ENCODE measurements around the gene TPCN1. TPM values are rescaled to one million over a fixed set of nuclear protein-coding genes. Genes with fewer than 3 reads are reported as not detected.

TPCN1 gene
- total and polyA plus RNA-seq, 2 experiments from 2014 or later = 14.4 to 16.2 TPM

- TF ChIP-seq, protein P1, sequence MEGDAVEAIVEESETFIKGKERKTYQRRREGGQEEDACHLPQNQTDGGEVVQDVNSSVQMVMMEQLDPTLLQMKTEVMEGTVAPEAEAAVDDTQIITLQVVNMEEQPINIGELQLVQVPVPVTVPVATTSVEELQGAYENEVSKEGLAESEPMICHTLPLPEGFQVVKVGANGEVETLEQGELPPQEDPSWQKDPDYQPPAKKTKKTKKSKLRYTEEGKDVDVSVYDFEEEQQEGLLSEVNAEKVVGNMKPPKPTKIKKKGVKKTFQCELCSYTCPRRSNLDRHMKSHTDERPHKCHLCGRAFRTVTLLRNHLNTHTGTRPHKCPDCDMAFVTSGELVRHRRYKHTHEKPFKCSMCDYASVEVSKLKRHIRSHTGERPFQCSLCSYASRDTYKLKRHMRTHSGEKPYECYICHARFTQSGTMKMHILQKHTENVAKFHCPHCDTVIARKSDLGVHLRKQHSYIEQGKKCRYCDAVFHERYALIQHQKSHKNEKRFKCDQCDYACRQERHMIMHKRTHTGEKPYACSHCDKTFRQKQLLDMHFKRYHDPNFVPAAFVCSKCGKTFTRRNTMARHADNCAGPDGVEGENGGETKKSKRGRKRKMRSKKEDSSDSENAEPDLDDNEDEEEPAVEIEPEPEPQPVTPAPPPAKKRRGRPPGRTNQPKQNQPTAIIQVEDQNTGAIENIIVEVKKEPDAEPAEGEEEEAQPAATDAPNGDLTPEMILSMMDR (conservative IDR thresholded peaks at IDR 0.05; ENCODE audit: low read depth in 2 of 2) = no peak
- TF ChIP-seq POLR2AphosphoS5 (IDR thresholded peaks at IDR 0.05; ENCODE audit: low read depth) = no peak
- TF ChIP-seq, protein P2, sequence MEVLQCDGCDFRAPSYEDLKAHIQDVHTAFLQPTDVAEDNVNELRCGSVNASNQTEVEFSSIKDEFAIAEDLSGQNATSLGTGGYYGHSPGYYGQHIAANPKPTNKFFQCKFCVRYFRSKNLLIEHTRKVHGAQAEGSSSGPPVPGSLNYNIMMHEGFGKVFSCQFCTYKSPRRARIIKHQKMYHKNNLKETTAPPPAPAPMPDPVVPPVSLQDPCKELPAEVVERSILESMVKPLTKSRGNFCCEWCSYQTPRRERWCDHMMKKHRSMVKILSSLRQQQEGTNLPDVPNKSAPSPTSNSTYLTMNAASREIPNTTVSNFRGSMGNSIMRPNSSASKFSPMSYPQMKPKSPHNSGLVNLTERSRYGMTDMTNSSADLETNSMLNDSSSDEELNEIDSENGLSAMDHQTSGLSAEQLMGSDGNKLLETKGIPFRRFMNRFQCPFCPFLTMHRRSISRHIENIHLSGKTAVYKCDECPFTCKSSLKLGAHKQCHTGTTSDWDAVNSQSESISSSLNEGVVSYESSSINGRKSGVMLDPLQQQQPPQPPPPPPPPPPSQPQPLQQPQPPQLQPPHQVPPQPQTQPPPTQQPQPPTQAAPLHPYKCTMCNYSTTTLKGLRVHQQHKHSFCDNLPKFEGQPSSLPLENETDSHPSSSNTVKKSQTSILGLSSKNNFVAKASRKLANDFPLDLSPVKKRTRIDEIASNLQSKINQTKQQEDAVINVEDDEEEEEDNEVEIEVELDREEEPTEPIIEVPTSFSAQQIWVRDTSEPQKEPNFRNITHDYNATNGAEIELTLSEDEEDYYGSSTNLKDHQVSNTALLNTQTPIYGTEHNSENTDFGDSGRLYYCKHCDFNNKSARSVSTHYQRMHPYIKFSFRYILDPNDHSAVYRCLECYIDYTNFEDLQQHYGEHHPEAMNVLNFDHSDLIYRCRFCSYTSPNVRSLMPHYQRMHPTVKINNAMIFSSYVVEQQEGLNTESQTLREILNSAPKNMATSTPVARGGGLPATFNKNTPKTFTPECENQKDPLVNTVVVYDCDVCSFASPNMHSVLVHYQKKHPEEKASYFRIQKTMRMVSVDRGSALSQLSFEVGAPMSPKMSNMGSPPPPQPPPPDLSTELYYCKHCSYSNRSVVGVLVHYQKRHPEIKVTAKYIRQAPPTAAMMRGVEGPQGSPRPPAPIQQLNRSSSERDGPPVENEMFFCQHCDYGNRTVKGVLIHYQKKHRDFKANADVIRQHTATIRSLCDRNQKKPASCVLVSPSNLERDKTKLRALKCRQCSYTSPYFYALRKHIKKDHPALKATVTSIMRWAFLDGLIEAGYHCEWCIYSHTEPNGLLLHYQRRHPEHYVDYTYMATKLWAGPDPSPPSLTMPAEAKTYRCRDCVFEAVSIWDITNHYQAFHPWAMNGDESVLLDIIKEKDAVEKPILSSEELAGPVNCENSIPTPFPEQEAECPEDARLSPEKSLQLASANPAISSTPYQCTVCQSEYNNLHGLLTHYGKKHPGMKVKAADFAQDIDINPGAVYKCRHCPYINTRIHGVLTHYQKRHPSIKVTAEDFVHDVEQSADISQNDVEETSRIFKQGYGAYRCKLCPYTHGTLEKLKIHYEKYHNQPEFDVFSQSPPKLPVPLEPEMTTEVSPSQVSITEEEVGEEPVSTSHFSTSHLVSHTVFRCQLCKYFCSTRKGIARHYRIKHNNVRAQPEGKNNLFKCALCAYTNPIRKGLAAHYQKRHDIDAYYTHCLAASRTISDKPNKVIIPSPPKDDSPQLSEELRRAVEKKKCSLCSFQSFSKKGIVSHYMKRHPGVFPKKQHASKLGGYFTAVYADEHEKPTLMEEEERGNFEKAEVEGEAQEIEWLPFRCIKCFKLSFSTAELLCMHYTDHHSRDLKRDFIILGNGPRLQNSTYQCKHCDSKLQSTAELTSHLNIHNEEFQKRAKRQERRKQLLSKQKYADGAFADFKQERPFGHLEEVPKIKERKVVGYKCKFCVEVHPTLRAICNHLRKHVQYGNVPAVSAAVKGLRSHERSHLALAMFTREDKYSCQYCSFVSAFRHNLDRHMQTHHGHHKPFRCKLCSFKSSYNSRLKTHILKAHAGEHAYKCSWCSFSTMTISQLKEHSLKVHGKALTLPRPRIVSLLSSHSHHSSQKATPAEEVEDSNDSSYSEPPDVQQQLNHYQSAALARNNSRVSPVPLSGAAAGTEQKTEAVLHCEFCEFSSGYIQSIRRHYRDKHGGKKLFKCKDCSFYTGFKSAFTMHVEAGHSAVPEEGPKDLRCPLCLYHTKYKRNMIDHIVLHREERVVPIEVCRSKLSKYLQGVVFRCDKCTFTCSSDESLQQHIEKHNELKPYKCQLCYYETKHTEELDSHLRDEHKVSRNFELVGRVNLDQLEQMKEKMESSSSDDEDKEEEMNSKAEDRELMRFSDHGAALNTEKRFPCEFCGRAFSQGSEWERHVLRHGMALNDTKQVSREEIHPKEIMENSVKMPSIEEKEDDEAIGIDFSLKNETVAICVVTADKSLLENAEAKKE (CRISPR knock-in tag; IDR thresholded peaks at IDR 0.05) = no peak
- no peak for TF ChIP-seq ZNF114 (CRISPR knock-in tag; IDR thresholded peaks at IDR 0.05)
- TF ChIP-seq JUNB (IDR thresholded peaks at IDR 0.05; ENCODE audit: unreplicated experiment) = no peak
- TF ChIP-seq NANOG (IDR thresholded peaks at IDR 0.05; ENCODE audit: borderline replicate concordance) = no peak
- no peak for TF ChIP-seq EZH2 (IDR thresholded peaks at IDR 0.05; ENCODE audit: low read depth, unreplicated experiment)
- peaks cover 51% of the 10 kb centered on the region for H3K36me3 Mint-ChIP-seq (ENCODE audit: low read depth)
- Histone ChIP-seq H3K36me3 (ENCODE audit: insufficient read depth) (0 out of 2 replicates have a peak, but pooled peaks cover 3% of the 10 kb centered on the region), H3K79me2 (replicated peaks; ENCODE audit: insufficient read depth) (peaks cover 50% of the 10 kb centered on the region), H4K20me1 (replicated peaks; ENCODE audit: insufficient read depth) (peaks cover 31% of the 10 kb centered on the region), H3K4me1 (ENCODE audit: insufficient read depth) (peaks cover 4% of the 10 kb centered on the region; the same call in 1 of the 2 replicates), H3K27ac (ENCODE audit: low read depth) (no peak overlapping the region), H3F3A (replicated peaks; ENCODE audit: low read depth) (peaks cover 3% of the 10 kb centered on the region; the same call in 1 of the 2 replicates), H3K4me3 (no peak overlapping the region), H3K9me2 (ENCODE audit: insufficient read depth) (no peaks in the 10 kb centered on the region), H3K27me3 (ENCODE audit: insufficient read depth) (no peaks in the 10 kb centered on the region), H3K4me2 (no peak overlapping the region), H2AFZ (no peak overlapping the region)
- no peaks in the 10 kb centered on the region for H3K9me3 Mint-ChIP-seq
- H3K27me3 Mint-ChIP-seq (ENCODE audit: insufficient read depth, low read depth, poor library complexity) = peaks cover 6% of the 10 kb centered on the region
- no peak for DNase-seq (ENCODE audit: low spot score)
- peaks cover 12% of the 10 kb centered on the region for H3K4me1 Mint-ChIP-seq
- ATAC-seq = no peak
- H3K4me3 Mint-ChIP-seq = peak overlapping the region; percentile 95; the same call in 1 of the 3 replicates
- H3K27ac Mint-ChIP-seq = no peak overlapping the region
Observed at GRCh38 chr12:113183030-113183589, 38.2 kb upstream of the TPCN1 start.
